NCI-H82 treated with DMSO at 0.1 percent for 48 hours (cell line): Measurements from ENCODE around the gene ZNF761.
"Not testable (repeated sequence)": the region's sequence is repeated elsewhere in the genome, so short reads cannot be mapped to it uniquely, and the experiment has no call there.

Experiments
- DNase-seq: peaks from one replicate; lab custom pipeline; 2025; ENCODE audit not compliant: unreplicated experiment; lab: John Stamatoyannopoulos, UW

The ZNF761 gene

GRCh38 chr19:53431399-53432087 is at the start of gene ZNF761:
Gene ZNF761 (plus strand): TSS chr19:53431984. CDS start chr19:53447269, 15,285 bp downstream.
- DNase-seq, result peak; percentile 65

- DNase-seq, result no peak
Observed at GRCh38 chr19:53388168-53388567, 43.6 kb upstream of the ZNF761 start.

GRCh38 chr19:53388904-53389303 is 42.9 kb upstream of the ZNF761 start:
- DNase-seq, result no peak

GRCh38 chr19:53389571-53389970 is 42.2 kb upstream of the ZNF761 start:
- no peak for DNase-seq

- no peak for DNase-seq
Observed at GRCh38 chr19:53389978-53390377, 41.8 kb upstream of the ZNF761 start.

GRCh38 chr19:53394522-53394973 is 37.2 kb upstream of the ZNF761 start:
- no peak for DNase-seq

- peak; percentile 56 for DNase-seq
Observed at GRCh38 chr19:53394974-53395839, 36.6 kb upstream of the ZNF761 start, which contains the start of gene ZNF765. Gene ZNF765 (plus strand): TSS chr19:53395149. CDS start chr19:53398016, 2,867 bp downstream.

- DNase-seq, result not testable (repeated sequence)
Observed at GRCh38 chr19:53395840-53396524, 35.8 kb upstream of the ZNF761 start.

GRCh38 chr19:53396525-53396868 is 35.3 kb upstream of the ZNF761 start:
- no peak for DNase-seq

GRCh38 chr19:53397918-53398317 is 33.9 kb upstream of the ZNF761 start:
- DNase-seq, result not testable (repeated sequence)

- no peak for DNase-seq
Observed at GRCh38 chr19:53409505-53410204, 22.1 kb upstream of the ZNF761 start.

- DNase-seq, result not testable (repeated sequence)
Observed at GRCh38 chr19:53420520-53421315, 11.1 kb upstream of the ZNF761 start.

GRCh38 chr19:53422551-53422950 is 9.2 kb upstream of the ZNF761 start:
- DNase-seq, result no peak

GRCh38 chr19:53423074-53423473 is 8.7 kb upstream of the ZNF761 start:
- DNase-seq, result not testable (repeated sequence)

GRCh38 chr19:53423680-53424079 is 8.1 kb upstream of the ZNF761 start:
- not testable (repeated sequence) for DNase-seq

GRCh38 chr19:53424968-53425597 is 6.7 kb upstream of the ZNF761 start:
- DNase-seq, result peak; percentile 27

GRCh38 chr19:53432088-53432661 is 391 bp downstream of the ZNF761 start:
- DNase-seq, result no peak

GRCh38 chr19:53443809-53444208 is 12.0 kb downstream of the ZNF761 start:
- DNase-seq, result not testable (repeated sequence)

GRCh38 chr19:53447196-53447595 is 15.4 kb downstream of the ZNF761 start:
- DNase-seq, result not testable (repeated sequence)
